ENCODE results near the gene SYNJ1.
"Not testable (repeated sequence)": the region's sequence is repeated elsewhere in the genome, so short reads cannot be mapped to it uniquely, and the experiment has no call there.

Gene SYNJ1

GRCh38 chr21:32764186-32764585 is 36.4 kb upstream of the SYNJ1 start:
- peaks cover 47% of the 10 kb centered on the region for H3K36me3 ChIP-seq (ENCODE audit: control insufficient read depth, insufficient read depth, low read length)
- no peak overlapping the region for H3K4me3 ChIP-seq (ENCODE audit: insufficient read depth, low read depth, low read length, poor library complexity, severe bottlenecking)
- no peak overlapping the region for H3K27ac ChIP-seq (ENCODE audit: insufficient read depth, low read length, poor library complexity, severe bottlenecking)
- no peaks in the 10 kb centered on the region for H3K4me1 ChIP-seq (ENCODE audit: control insufficient read depth, insufficient read depth, low read length, poor library complexity, severe bottlenecking)
- H3K9me3 ChIP-seq (ENCODE audit: control insufficient read depth, low read length): no peaks in the 10 kb centered on the region
- no peak for DNase-seq
- H3K27me3 ChIP-seq (replicated peaks; ENCODE audit: control insufficient read depth, insufficient read depth, low read length, poor library complexity, severe bottlenecking): no peaks in the 10 kb centered on the region

- no peak overlapping the region for H3K4me3 ChIP-seq (ENCODE audit: insufficient read depth, low read depth, low read length, poor library complexity, severe bottlenecking)
- no peak overlapping the region for H3K27ac ChIP-seq (ENCODE audit: insufficient read depth, low read length, poor library complexity, severe bottlenecking)
- no peaks in the 10 kb centered on the region for H3K27me3 ChIP-seq (replicated peaks; ENCODE audit: control insufficient read depth, insufficient read depth, low read length, poor library complexity, severe bottlenecking)
- H3K9me3 ChIP-seq (ENCODE audit: control insufficient read depth, low read length): no peaks in the 10 kb centered on the region
- H3K36me3 ChIP-seq (ENCODE audit: control insufficient read depth, insufficient read depth, low read length): peaks cover 76% of the 10 kb centered on the region
- DNase-seq: no peak
- H3K4me1 ChIP-seq (ENCODE audit: control insufficient read depth, insufficient read depth, low read length, poor library complexity, severe bottlenecking): no peaks in the 10 kb centered on the region
Measured at GRCh38 chr21:32757804-32758203, 30.0 kb upstream of the SYNJ1 start.

GRCh38 chr21:32756096-32756495 is 28.3 kb upstream of the SYNJ1 start:
- Histone ChIP-seq H3K4me3 (ENCODE audit: insufficient read depth, low read depth, low read length, poor library complexity, severe bottlenecking) (no peak overlapping the region), H3K27me3 (replicated peaks; ENCODE audit: control insufficient read depth, insufficient read depth, low read length, poor library complexity, severe bottlenecking) (no peaks in the 10 kb centered on the region), H3K4me1 (ENCODE audit: control insufficient read depth, insufficient read depth, low read length, poor library complexity, severe bottlenecking) (no peaks in the 10 kb centered on the region), H3K36me3 (ENCODE audit: control insufficient read depth, insufficient read depth, low read length) (peaks cover 78% of the 10 kb centered on the region), H3K27ac (ENCODE audit: insufficient read depth, low read length, poor library complexity, severe bottlenecking) (no peak overlapping the region), H3K9me3 (ENCODE audit: control insufficient read depth, low read length) (no peaks in the 10 kb centered on the region)
- DNase-seq: no peak

GRCh38 chr21:32753818-32754585 is 26.2 kb upstream of the SYNJ1 start:
- Histone ChIP-seq H3K27me3 (replicated peaks; ENCODE audit: control insufficient read depth, insufficient read depth, low read length, poor library complexity, severe bottlenecking) (no peaks in the 10 kb centered on the region), H3K4me1 (ENCODE audit: control insufficient read depth, insufficient read depth, low read length, poor library complexity, severe bottlenecking) (no peaks in the 10 kb centered on the region), H3K27ac (ENCODE audit: insufficient read depth, low read length, poor library complexity, severe bottlenecking) (no peak overlapping the region), H3K36me3 (ENCODE audit: control insufficient read depth, insufficient read depth, low read length) (peaks cover 61% of the 10 kb centered on the region), H3K4me3 (ENCODE audit: insufficient read depth, low read depth, low read length, poor library complexity, severe bottlenecking) (no peak overlapping the region), H3K9me3 (ENCODE audit: control insufficient read depth, low read length) (no peaks in the 10 kb centered on the region)
- DNase-seq: no peak

GRCh38 chr21:32750405-32750804 is 22.6 kb upstream of the SYNJ1 start:
- no peak overlapping the region for H3K4me3 ChIP-seq (ENCODE audit: insufficient read depth, low read depth, low read length, poor library complexity, severe bottlenecking)
- H3K9me3 ChIP-seq (ENCODE audit: control insufficient read depth, low read length): no peaks in the 10 kb centered on the region
- no peak overlapping the region for H3K27ac ChIP-seq (ENCODE audit: insufficient read depth, low read length, poor library complexity, severe bottlenecking)
- DNase-seq: no peak
- H3K27me3 ChIP-seq (replicated peaks; ENCODE audit: control insufficient read depth, insufficient read depth, low read length, poor library complexity, severe bottlenecking): no peaks in the 10 kb centered on the region
- H3K36me3 ChIP-seq (ENCODE audit: control insufficient read depth, insufficient read depth, low read length): peaks cover 57% of the 10 kb centered on the region
- H3K4me1 ChIP-seq (ENCODE audit: control insufficient read depth, insufficient read depth, low read length, poor library complexity, severe bottlenecking): no peaks in the 10 kb centered on the region

- no peak overlapping the region for H3K4me3 ChIP-seq (ENCODE audit: insufficient read depth, low read depth, low read length, poor library complexity, severe bottlenecking)
- no peaks in the 10 kb centered on the region for H3K27me3 ChIP-seq (replicated peaks; ENCODE audit: control insufficient read depth, insufficient read depth, low read length, poor library complexity, severe bottlenecking)
- H3K9me3 ChIP-seq (ENCODE audit: control insufficient read depth, low read length): no peaks in the 10 kb centered on the region
- no peaks in the 10 kb centered on the region for H3K4me1 ChIP-seq (ENCODE audit: control insufficient read depth, insufficient read depth, low read length, poor library complexity, severe bottlenecking)
- H3K27ac ChIP-seq (ENCODE audit: insufficient read depth, low read length, poor library complexity, severe bottlenecking): no peak overlapping the region
- H3K36me3 ChIP-seq (ENCODE audit: control insufficient read depth, insufficient read depth, low read length): peaks cover 57% of the 10 kb centered on the region
- DNase-seq: no peak
Measured at GRCh38 chr21:32749662-32750061, 21.8 kb upstream of the SYNJ1 start.

DNA sequence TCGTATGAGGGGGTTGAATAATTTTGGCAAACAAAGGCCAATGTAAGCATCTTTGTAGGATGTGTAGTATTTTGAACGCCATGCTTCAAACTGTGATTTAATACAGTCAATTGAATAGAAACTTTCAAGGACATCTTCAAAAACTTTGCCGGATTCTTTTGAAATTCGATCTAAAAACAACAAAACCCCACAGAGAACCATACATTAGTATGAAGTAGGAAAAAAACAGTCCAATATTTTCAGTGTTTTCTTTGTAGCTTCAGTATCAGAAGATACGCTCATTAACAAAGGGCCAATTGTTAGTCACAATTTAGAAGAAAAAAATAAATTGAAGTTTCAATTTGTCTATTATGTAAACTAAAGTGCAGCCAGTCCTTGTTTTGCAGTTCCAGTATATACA is 20.7 kb upstream of the SYNJ1 start:
- H3K27ac ChIP-seq (ENCODE audit: insufficient read depth, low read length, poor library complexity, severe bottlenecking): no peak overlapping the region
- no peak for DNase-seq
- peaks cover 58% of the 10 kb centered on the region for H3K36me3 ChIP-seq (ENCODE audit: control insufficient read depth, insufficient read depth, low read length)
- no peak overlapping the region for H3K4me3 ChIP-seq (ENCODE audit: insufficient read depth, low read depth, low read length, poor library complexity, severe bottlenecking)
- H3K27me3 ChIP-seq (replicated peaks; ENCODE audit: control insufficient read depth, insufficient read depth, low read length, poor library complexity, severe bottlenecking): no peaks in the 10 kb centered on the region
- no peaks in the 10 kb centered on the region for H3K9me3 ChIP-seq (ENCODE audit: control insufficient read depth, low read length)
- H3K4me1 ChIP-seq (ENCODE audit: control insufficient read depth, insufficient read depth, low read length, poor library complexity, severe bottlenecking): no peaks in the 10 kb centered on the region

DNA sequence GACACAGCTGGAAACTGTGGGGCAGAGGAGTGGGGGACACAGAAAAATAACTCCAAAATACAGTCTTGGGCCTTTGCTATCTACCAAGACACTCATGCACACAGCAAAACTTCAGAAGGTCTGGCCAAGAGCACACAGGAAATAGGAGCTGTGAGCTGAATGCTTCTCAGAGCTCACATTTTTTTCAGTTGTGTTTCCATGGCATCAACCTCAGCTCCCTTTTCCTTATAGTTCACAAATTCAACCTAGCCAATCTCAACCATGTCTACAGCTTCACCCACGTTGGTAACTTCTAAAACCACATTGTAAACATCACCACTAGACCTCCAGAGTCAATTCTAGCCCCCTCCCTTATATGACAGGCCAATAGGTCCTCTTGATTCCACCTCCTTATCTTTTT is 19.6 kb upstream of the SYNJ1 start:
- DNase-seq: no peak
- Histone ChIP-seq H3K4me3 (ENCODE audit: insufficient read depth, low read depth, low read length, poor library complexity, severe bottlenecking) (no peak overlapping the region), H3K36me3 (ENCODE audit: control insufficient read depth, insufficient read depth, low read length) (peaks cover 67% of the 10 kb centered on the region), H3K27me3 (replicated peaks; ENCODE audit: control insufficient read depth, insufficient read depth, low read length, poor library complexity, severe bottlenecking) (no peaks in the 10 kb centered on the region), H3K4me1 (ENCODE audit: control insufficient read depth, insufficient read depth, low read length, poor library complexity, severe bottlenecking) (no peaks in the 10 kb centered on the region), H3K27ac (ENCODE audit: insufficient read depth, low read length, poor library complexity, severe bottlenecking) (no peak overlapping the region), H3K9me3 (ENCODE audit: control insufficient read depth, low read length) (no peaks in the 10 kb centered on the region)

- not testable (repeated sequence) for H3K27ac ChIP-seq (ENCODE audit: insufficient read depth, low read length, poor library complexity, severe bottlenecking); H3K4me3 ChIP-seq (ENCODE audit: insufficient read depth, low read depth, low read length, poor library complexity, severe bottlenecking); H3K4me1 ChIP-seq (ENCODE audit: control insufficient read depth, insufficient read depth, low read length, poor library complexity, severe bottlenecking); H3K27me3 ChIP-seq (replicated peaks; ENCODE audit: control insufficient read depth, insufficient read depth, low read length, poor library complexity, severe bottlenecking); H3K9me3 ChIP-seq (ENCODE audit: control insufficient read depth, low read length); DNase-seq
- H3K36me3 ChIP-seq (ENCODE audit: control insufficient read depth, insufficient read depth, low read length): peaks cover 67% of the 10 kb centered on the region
Measured at GRCh38 chr21:32746711-32747110, 18.9 kb upstream of the SYNJ1 start.

DNA sequence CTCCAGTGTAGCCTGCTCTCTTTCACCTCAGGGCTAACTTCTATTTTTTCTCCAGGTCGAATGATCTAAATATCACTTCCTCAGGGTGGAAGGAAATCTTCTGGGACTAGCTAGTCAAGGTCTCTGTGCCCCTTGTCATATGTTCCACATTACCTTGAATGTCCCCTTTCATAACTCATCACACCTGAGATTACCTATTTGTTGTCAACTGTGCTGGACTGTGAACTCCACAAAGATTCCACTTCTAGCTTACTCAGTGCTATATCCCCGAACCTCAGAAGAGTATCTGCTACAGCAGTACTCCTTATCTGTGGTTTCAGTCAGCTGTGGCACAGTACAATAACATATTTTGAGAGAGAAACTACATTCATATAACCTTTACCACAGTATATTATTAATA is 14.6 kb upstream of the SYNJ1 start:
- H3K9me3 ChIP-seq (ENCODE audit: control insufficient read depth, low read length): no peaks in the 10 kb centered on the region
- DNase-seq: no peak
- peaks cover 56% of the 10 kb centered on the region for H3K36me3 ChIP-seq (ENCODE audit: control insufficient read depth, insufficient read depth, low read length)
- no peaks in the 10 kb centered on the region for H3K4me1 ChIP-seq (ENCODE audit: control insufficient read depth, insufficient read depth, low read length, poor library complexity, severe bottlenecking)
- no peak overlapping the region for H3K4me3 ChIP-seq (ENCODE audit: insufficient read depth, low read depth, low read length, poor library complexity, severe bottlenecking)
- no peaks in the 10 kb centered on the region for H3K27me3 ChIP-seq (replicated peaks; ENCODE audit: control insufficient read depth, insufficient read depth, low read length, poor library complexity, severe bottlenecking)
- no peak overlapping the region for H3K27ac ChIP-seq (ENCODE audit: insufficient read depth, low read length, poor library complexity, severe bottlenecking)
